ENCODE results near the gene CETP. TPM values are rescaled to one million over a fixed set of nuclear protein-coding genes. Genes with fewer than 3 reads are reported as not detected.

Gene CETP
- total and polyA plus RNA-seq, 9 of the 15 experiments (the other 6 are each of a cell fraction or from before 2014, with no cell fraction given): 0.07 to 0.11 TPM; not detected in 7

DNA sequence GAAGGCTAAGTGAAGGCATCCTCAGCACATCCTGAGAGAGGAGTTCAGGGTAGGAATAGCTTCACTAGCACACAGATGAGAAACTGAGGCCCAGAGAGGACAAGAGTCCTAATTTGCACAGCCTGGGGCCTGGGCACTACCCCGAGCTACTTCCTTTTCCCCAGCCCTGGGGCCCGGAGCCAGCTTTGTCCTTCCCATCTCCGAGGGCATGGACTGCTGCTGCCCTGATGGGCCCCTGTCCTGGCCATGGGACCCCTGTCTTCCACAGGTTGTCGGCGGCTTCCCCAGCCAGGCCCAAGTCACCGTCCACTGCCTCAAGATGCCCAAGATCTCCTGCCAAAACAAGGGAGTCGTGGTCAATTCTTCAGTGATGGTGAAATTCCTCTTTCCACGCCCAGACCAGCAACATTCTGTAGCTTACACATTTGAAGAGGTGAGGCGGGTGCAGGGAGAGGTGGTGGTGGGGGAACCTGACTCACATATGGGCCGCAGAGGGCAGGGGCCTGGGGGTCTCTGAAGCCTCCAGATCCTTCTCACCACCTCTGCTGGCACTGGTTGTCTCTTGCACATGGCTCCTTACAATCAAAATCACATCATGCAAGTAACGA is 16.2 kb downstream of the CETP start:
- no peak for ATAC-seq
- intact Hi-C loops (cut with micrococcal nuclease): no loop called here
- POLR2A ChIA-PET: no interaction called here
- no peak overlapping the region for H3K27ac ChIP-seq (ENCODE audit: extremely low read depth, low read depth, low read length)
- no peaks in the 10 kb centered on the region for H3K36me3 ChIP-seq (ENCODE audit: control insufficient read depth, insufficient read depth, low read length)
- CTCF ChIA-PET (ENCODE audit: low intra/inter-chr PET ratio): interaction anchor here (0.6 kb wide), 1 partner anchor 411 kb away, joined by 4 read pairs; no protein-coding TSS in a partner anchor
- H3K27me3 ChIP-seq (ENCODE audit: control insufficient read depth in 2 of 2, insufficient read depth in 2 of 2, low read length in 2 of 2): peaks cover 35 to 69% of the 10 kb centered on the region in 2 experiments; a peak in 4 of 5 replicates
- 7% methylated on average over 11 of the region's 11 CpGs for WGBS (ENCODE audit: insufficient coverage, low coverage, missing lambda C conversion rate)
- no peak overlapping the region for H3K9ac ChIP-seq (ENCODE audit: insufficient read depth in 1 of 2, low read depth in 2 of 2, low read length in 2 of 2)
- H4K20me1 ChIP-seq (replicated peaks; ENCODE audit: control insufficient read depth, insufficient read depth, low read length): no peaks in the 10 kb centered on the region
- H3K9me3 ChIP-seq (replicated peaks; ENCODE audit: control insufficient read depth, insufficient read depth, low read depth, low read length): peaks cover 4% of the 10 kb centered on the region
- H3K4me3 ChIP-seq: no peak overlapping the region
- 0 out of 2 replicates have a peak, but pooled peaks have one; percentile 37 for TF ChIP-seq BCOR (IDR thresholded peaks at IDR 0.05)
- no peak for TF ChIP-seq FOXA1 (IDR thresholded peaks at IDR 0.05; ENCODE audit: borderline replicate concordance)
- peaks cover 0 to 3% of the 10 kb centered on the region in 2 experiments; a peak in 3 of 5 replicates for H3K4me1 ChIP-seq (replicated peaks in 1 of 2; ENCODE audit: control insufficient read depth in 2 of 2, insufficient read depth in 2 of 2, low read length in 2 of 2)
- in situ Hi-C loops (cut with MboI): no loop called here
- no TSS peak for BruUV-seq (replicated peaks)
- no peak overlapping the region for H2AFZ ChIP-seq (ENCODE audit: low read depth, low read length)
- no peaks in the 10 kb centered on the region for H3K9me1 ChIP-seq (ENCODE audit: control insufficient read depth, insufficient read depth, low read length)
- no peak overlapping the region for H3K4me2 ChIP-seq (ENCODE audit: insufficient read depth, low read length)
- no peak for DNase-seq (ENCODE audit: extremely low read depth in 1 of 4, low spot score in 3 of 4)
- FAIRE-seq: no peak
- no peaks in the 10 kb centered on the region for H3K79me2 ChIP-seq (ENCODE audit: control insufficient read depth, insufficient read depth, low read length)

DNA sequence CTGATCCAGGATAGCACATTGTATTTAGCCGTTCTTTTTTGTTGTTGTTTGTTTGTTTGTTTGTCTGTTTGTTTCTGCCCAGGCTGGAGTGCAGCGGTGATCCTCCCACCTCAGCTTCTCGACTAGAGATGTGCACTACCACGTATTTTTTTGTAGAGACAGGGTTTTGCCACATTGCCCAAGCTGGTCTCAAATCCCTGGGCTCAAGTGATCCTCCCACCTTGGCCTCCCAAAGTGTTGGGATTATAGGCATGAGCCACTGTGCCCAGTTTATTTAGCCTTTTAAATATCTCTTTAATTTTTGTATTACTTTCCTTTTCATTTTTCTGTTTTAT is 18.4 kb downstream of the CETP start:
- DNase-seq (ENCODE audit: extremely low read depth in 1 of 4, low spot score in 3 of 4): no peak
- BruUV-seq (replicated peaks): no TSS peak
- Histone ChIP-seq H2AFZ (ENCODE audit: low read depth, low read length) (no peak overlapping the region), H3K9me3 (replicated peaks; ENCODE audit: control insufficient read depth, insufficient read depth, low read depth, low read length) (peaks cover 2% of the 10 kb centered on the region), H3K36me3 (ENCODE audit: control insufficient read depth, insufficient read depth, low read length) (no peaks in the 10 kb centered on the region), H3K4me3 (no peak overlapping the region), H3K9me1 (ENCODE audit: control insufficient read depth, insufficient read depth, low read length) (no peaks in the 10 kb centered on the region), H3K4me1 (replicated peaks in 1 of 2; ENCODE audit: control insufficient read depth in 2 of 2, insufficient read depth in 2 of 2, low read length in 2 of 2) (no peaks in the 10 kb centered on the region; a peak in 1 of 5 replicates), H3K27me3 (ENCODE audit: control insufficient read depth in 2 of 2, insufficient read depth in 2 of 2, low read length in 2 of 2) (peaks cover 29 to 66% of the 10 kb centered on the region in 2 experiments; a peak in 4 of 5 replicates), H3K9ac (ENCODE audit: insufficient read depth in 1 of 2, low read depth in 2 of 2, low read length in 2 of 2) (no peak overlapping the region), H3K4me2 (ENCODE audit: insufficient read depth, low read length) (no peak overlapping the region), H3K79me2 (ENCODE audit: control insufficient read depth, insufficient read depth, low read length) (no peaks in the 10 kb centered on the region), H4K20me1 (replicated peaks; ENCODE audit: control insufficient read depth, insufficient read depth, low read length) (no peaks in the 10 kb centered on the region), H3K27ac (ENCODE audit: extremely low read depth, low read depth, low read length) (no peak overlapping the region)
- intact Hi-C loops (cut with micrococcal nuclease): no loop called here
- WGBS (ENCODE audit: insufficient coverage, low coverage, missing lambda C conversion rate): 2% methylated on average over 4 of the region's 4 CpGs
- FAIRE-seq: no peak
- TF ChIP-seq SRSF1 (IDR thresholded peaks at IDR 0.05; ENCODE audit: low read depth, low read length) (no peak), MCM5 (IDR thresholded peaks at IDR 0.05; ENCODE audit: low read depth) (no peak), NELFE (IDR thresholded peaks at IDR 0.05; ENCODE audit: insufficient read depth, insufficient read length) (no peak), FOSL1 (tag; conservative IDR thresholded peaks at IDR 0.05) (no peak), ZKSCAN1 (IDR thresholded peaks at IDR 0.05; ENCODE audit: low read depth, low read length) (no peak)
- TF ChIP-seq, protein P1, sequence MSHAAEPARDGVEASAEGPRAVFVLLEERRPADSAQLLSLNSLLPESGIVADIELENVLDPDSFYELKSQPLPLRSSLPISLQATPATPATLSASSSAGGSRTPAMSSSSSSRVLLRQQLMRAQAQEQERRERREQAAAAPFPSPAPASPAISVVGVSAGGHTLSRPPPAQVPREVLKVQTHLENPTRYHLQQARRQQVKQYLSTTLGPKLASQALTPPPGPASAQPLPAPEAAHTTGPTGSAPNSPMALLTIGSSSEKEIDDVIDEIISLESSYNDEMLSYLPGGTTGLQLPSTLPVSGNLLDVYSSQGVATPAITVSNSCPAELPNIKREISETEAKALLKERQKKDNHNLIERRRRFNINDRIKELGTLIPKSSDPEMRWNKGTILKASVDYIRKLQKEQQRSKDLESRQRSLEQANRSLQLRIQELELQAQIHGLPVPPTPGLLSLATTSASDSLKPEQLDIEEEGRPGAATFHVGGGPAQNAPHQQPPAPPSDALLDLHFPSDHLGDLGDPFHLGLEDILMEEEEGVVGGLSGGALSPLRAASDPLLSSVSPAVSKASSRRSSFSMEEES (CRISPR knock-in tag; IDR thresholded peaks at IDR 0.05): no peak
- ATAC-seq: no peak
- CTCF ChIA-PET (ENCODE audit: low intra/inter-chr PET ratio): no interaction called here
- in situ Hi-C loops (cut with MboI): no loop called here
- POLR2A ChIA-PET: interaction anchor here (0.6 to 0.7 kb wide), 2 partner anchors 84 to 1141 kb away, joined by 3 read pairs; no protein-coding TSS in a partner anchor

All from K562 (cell line).